Endodermal cell (in vitro differentiated cells): ENCODE measurements around the gene SNX3. TPM values are rescaled to one million over a fixed set of nuclear protein-coding genes. Genes with fewer than 3 reads are reported as not detected.

Source experiments
- DNase-seq: peaks from one replicate; pipeline ENCODE4 v3.0.0-alpha.2; 2017
- H3K27ac ChIP-seq: 2 replicates; pipeline ENCODE4 v1.5.1; 2013; ENCODE audit warnings: mild to moderate bottlenecking, low read depth, low read length, moderate library complexity
- H3K27me3 ChIP-seq: 2 replicates; pipeline ENCODE4 v1.6.1; 2013; ENCODE audit warnings: mild to moderate bottlenecking, low read length, moderate library complexity; ENCODE audit not compliant: insufficient read depth, control insufficient read depth, poor library complexity, severe bottlenecking
- H3K36me3 ChIP-seq: 2 replicates; pipeline ENCODE4 v1.7.0; 2013; ENCODE audit warnings: mild to moderate bottlenecking, low read length, moderate library complexity; ENCODE audit not compliant: control insufficient read depth, insufficient read depth
- H3K4me1 ChIP-seq: one replicate; pipeline ENCODE4 v1.7.0; 2013; ENCODE audit warnings: low read length; ENCODE audit not compliant: control insufficient read depth, insufficient read depth
- H3K4me3 ChIP-seq: 2 replicates; pipeline ENCODE4 v1.5.1; 2013; ENCODE audit warnings: mild to moderate bottlenecking, low read length, moderate library complexity
- H3K9ac ChIP-seq: 2 replicates; pipeline ENCODE4 v1.6.1; 2013; ENCODE audit warnings: mild to moderate bottlenecking, low read length, moderate library complexity; ENCODE audit not compliant: poor library complexity, severe bottlenecking; ENCODE audit errors: extremely low read depth
- H3K9me3 ChIP-seq: 2 replicates; pipeline ENCODE4 v1.6.1; 2013; ENCODE audit warnings: mild to moderate bottlenecking, low read length, moderate library complexity; ENCODE audit not compliant: control insufficient read depth
- H3K27ac Mint-ChIP-seq: 2 replicates; pipeline ENCODE4 v1.8.0; 2020; ENCODE audit warnings: mixed read lengths
- H3K27me3 Mint-ChIP-seq: 2 replicates; pipeline ENCODE4 v1.8.0; 2021; ENCODE audit warnings: mild to moderate bottlenecking, mixed read lengths; ENCODE audit not compliant: insufficient read depth
- H3K36me3 Mint-ChIP-seq: 2 replicates; pipeline ENCODE4 v1.8.0; 2020; ENCODE audit warnings: low read depth, mixed read lengths
- H3K4me1 Mint-ChIP-seq: 2 replicates; pipeline ENCODE4 v1.8.0; 2020; ENCODE audit warnings: mixed read lengths
- H3K4me3 Mint-ChIP-seq: 2 replicates; pipeline ENCODE4 v1.8.0; 2020; ENCODE audit warnings: mild to moderate bottlenecking, moderate library complexity, mixed read lengths
- H3K9me3 Mint-ChIP-seq: 2 replicates; pipeline ENCODE4 v1.8.0; 2020; ENCODE audit warnings: mild to moderate bottlenecking, mixed read lengths
- CTCF ChIP-seq: fragments of 200-600 bp; sonication (generic); conservative IDR thresholded peaks from 2 replicates; pipeline ENCODE4 v1.5.0; 2021; ENCODE audit warnings: antibody characterized with exemption, mild to moderate bottlenecking
- WGBS, 2 experiments: methylation state at CpG; one replicate each; pipeline versions ENCODE4 v1.1.5 to v1.1.7; 2013; ENCODE audit warnings: missing lambda C conversion rate in 2 of 2, mixed read lengths in 1 of 2; ENCODE audit not compliant: insufficient coverage in 1 of 2, insufficient read length in 1 of 2; 5-methylcytosine and 5-hydroxymethylcytosine counted together
- total RNA-seq, 2 donors: library from RNA; stranded (reverse); fragmentation: NEBNext Ultra II Directional in 1 of 2; extraction: Animal tissue kit (Norgen Biotek cat#: 25700) in 1 of 2; gene quantifications; 2 replicates in 1 of 2; 3 replicates in 1 of 2; pipeline ENCODE4 v1.2.1, GENCODE V29; 2021

Gene SNX3
- total RNA-seq, 2 donors from 2014 or later, result 79.2 TPM

GRCh38 chr6:108174371-108175175 is 86.3 kb downstream of the SNX3 start:
- peaks cover 100% of the 10 kb centered on the region for H3K27me3 ChIP-seq
- H3K4me3 Mint-ChIP-seq, result no peak overlapping the region
- H3K27ac Mint-ChIP-seq, result no peak overlapping the region
- peak; percentile 93 for DNase-seq
- H3K9ac ChIP-seq, result no peak overlapping the region
- no peaks in the 10 kb centered on the region for H3K9me3 Mint-ChIP-seq
- no peaks in the 10 kb centered on the region for H3K36me3 ChIP-seq
- H3K27me3 Mint-ChIP-seq, result peaks cover 100% of the 10 kb centered on the region
- TF ChIP-seq CTCF, result peak; percentile 10
- 0 to 9% methylated on average over 15 to 43 of the region's 43 CpGs for WGBS, 2 experiments
- peaks cover 12% of the 10 kb centered on the region for H3K4me1 Mint-ChIP-seq
- H3K4me1 ChIP-seq, result peaks cover 3% of the 10 kb centered on the region
- H3K4me3 ChIP-seq, result peak overlapping the region; percentile 30
- H3K9me3 ChIP-seq, result no peaks in the 10 kb centered on the region
- no peaks in the 10 kb centered on the region for H3K36me3 Mint-ChIP-seq
- H3K27ac ChIP-seq, result no peak overlapping the region

GRCh38 chr6:108171918-108172516 is 88.8 kb downstream of the SNX3 start:
- no peak overlapping the region for H3K27ac Mint-ChIP-seq
- 15% methylated on average over 3 of the region's 3 CpGs; no CpG with 5 or more reads in 1 of the 2 experiments for WGBS, 2 experiments
- Histone ChIP-seq H3K4me1 (peaks cover 8% of the 10 kb centered on the region), H3K27ac (no peak overlapping the region), H3K36me3 (no peaks in the 10 kb centered on the region), H3K4me3 (no peak overlapping the region), H3K9me3 (no peaks in the 10 kb centered on the region), H3K9ac (no peak overlapping the region), H3K27me3 (peaks cover 100% of the 10 kb centered on the region)
- peaks cover 100% of the 10 kb centered on the region for H3K27me3 Mint-ChIP-seq
- TF ChIP-seq CTCF, result no peak
- no peaks in the 10 kb centered on the region for H3K9me3 Mint-ChIP-seq
- H3K36me3 Mint-ChIP-seq, result no peaks in the 10 kb centered on the region
- H3K4me1 Mint-ChIP-seq, result peaks cover 21% of the 10 kb centered on the region
- DNase-seq, result no peak
- H3K4me3 Mint-ChIP-seq, result no peak overlapping the region

GRCh38 chr6:108171291-108171917 is 89.4 kb downstream of the SNX3 start:
- 5% methylated on average over 19 to 20 of the region's 21 CpGs for WGBS, 2 experiments
- Mint-ChIP-seq H3K4me1 (peaks cover 23% of the 10 kb centered on the region), H3K27ac (no peak overlapping the region), H3K36me3 (no peaks in the 10 kb centered on the region), H3K9me3 (no peaks in the 10 kb centered on the region), H3K4me3 (no peak overlapping the region), H3K27me3 (peaks cover 99% of the 10 kb centered on the region)
- Histone ChIP-seq H3K9me3 (no peaks in the 10 kb centered on the region), H3K4me3 (no peak overlapping the region), H3K36me3 (no peaks in the 10 kb centered on the region), H3K4me1 (peaks cover 8% of the 10 kb centered on the region), H3K27ac (no peak overlapping the region), H3K9ac (no peak overlapping the region), H3K27me3 (peaks cover 100% of the 10 kb centered on the region)
- peak; percentile 52 for DNase-seq
- TF ChIP-seq CTCF, result no peak
